ENCODE data around the gene PLEKHA6.

GRCh38 chr1:204255966-204256365, 103.8 kb downstream of the PLEKHA6 start:
- TF ChIP-seq, protein P1, sequence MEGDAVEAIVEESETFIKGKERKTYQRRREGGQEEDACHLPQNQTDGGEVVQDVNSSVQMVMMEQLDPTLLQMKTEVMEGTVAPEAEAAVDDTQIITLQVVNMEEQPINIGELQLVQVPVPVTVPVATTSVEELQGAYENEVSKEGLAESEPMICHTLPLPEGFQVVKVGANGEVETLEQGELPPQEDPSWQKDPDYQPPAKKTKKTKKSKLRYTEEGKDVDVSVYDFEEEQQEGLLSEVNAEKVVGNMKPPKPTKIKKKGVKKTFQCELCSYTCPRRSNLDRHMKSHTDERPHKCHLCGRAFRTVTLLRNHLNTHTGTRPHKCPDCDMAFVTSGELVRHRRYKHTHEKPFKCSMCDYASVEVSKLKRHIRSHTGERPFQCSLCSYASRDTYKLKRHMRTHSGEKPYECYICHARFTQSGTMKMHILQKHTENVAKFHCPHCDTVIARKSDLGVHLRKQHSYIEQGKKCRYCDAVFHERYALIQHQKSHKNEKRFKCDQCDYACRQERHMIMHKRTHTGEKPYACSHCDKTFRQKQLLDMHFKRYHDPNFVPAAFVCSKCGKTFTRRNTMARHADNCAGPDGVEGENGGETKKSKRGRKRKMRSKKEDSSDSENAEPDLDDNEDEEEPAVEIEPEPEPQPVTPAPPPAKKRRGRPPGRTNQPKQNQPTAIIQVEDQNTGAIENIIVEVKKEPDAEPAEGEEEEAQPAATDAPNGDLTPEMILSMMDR (IDR thresholded peaks at IDR 0.05) = no peak
- no peak for TF ChIP-seq POLR2A (IDR thresholded peaks at IDR 0.05)

Measured in right lobe of liver (tissue), 4 donors.